UCSD-AML1 (cell line): Measurements from ENCODE around the gene BID.

Source experiments
- DNase-seq: peaks from one replicate; lab custom pipeline; 2025; ENCODE audit not compliant: unreplicated experiment; lab: John Stamatoyannopoulos, UW

BID gene

DNA sequence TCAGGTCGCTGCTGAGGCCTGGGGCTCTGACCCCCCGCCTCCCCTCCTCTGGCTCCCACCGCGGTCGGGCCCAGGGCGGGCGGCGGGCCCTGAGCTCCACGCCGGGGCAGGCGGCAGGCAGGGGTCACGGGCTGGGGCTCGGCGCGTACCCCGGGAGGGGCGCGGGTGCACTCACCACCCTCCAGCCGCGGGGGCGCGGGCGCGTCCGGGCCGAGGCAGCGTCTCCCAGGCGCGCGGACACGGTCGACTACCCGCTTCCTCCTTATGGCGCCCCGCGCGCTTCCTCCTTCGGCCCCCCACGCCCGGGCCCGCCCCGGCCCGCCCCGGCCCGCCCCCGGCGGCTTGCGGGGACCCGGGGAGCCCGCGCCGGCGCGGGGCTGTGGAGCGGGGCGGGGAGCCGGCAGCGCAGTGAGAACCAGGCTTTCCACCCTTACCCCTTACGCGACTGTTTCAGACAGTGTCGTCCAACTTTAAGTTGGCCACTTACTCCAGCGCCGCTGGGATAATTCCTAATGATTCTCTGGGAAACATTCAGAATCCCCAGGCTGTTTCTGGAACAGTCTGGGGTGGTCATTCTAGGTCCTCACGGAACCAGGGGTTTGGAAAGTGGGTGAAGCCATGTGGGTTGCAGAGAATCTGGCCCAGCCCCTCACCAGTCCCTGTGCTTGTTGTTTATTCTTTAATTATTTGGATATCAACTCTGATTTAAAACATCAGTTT is at the start of gene BID:
BID (minus strand) TSS at position 264 of the 720 bp plus-strand sequence. CDS start 24,353 bp downstream, outside the sequence.
- peak; percentile 52 for DNase-seq

DNA sequence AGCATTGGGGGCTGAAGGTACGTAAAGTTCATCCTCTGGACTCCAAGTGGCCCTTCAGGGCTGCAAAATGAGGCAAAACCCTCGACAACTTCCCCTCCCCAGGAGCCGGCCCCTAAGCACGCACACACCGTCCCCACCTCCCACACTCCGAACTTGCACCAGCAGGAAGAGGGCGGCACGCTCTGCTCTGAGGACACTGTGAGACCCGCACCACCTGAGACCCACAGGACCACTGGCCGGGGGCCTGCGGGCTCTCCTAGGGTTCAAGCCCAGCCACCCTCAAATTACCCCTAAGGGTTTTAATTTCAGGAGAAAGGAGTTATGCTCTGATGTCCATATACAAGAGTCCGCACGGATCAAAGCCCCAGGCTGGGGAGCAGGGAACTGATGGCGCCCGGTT is 49.7 kb upstream of the BID start:
- no peak for DNase-seq

DNA sequence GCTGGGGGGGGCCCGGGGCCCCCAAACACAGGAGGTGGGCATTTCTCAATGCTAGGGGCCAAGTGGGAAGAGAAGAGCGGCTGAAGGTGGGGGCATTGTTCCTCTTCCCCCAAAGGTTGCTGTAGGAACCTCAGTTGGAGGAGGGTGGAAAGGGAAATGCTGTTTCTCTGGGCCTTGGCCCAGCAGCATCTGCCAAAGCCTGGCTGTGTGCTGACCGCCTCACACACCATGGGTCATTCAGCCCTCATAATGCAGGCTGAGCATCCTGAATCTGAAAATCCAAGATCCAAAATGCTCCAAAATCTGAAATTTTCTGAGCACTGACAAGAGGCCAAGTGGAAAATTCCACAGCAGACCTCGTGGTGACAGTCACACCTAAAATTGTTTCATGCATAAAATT is 49.0 kb upstream of the BID start:
- DNase-seq = no peak

DNA sequence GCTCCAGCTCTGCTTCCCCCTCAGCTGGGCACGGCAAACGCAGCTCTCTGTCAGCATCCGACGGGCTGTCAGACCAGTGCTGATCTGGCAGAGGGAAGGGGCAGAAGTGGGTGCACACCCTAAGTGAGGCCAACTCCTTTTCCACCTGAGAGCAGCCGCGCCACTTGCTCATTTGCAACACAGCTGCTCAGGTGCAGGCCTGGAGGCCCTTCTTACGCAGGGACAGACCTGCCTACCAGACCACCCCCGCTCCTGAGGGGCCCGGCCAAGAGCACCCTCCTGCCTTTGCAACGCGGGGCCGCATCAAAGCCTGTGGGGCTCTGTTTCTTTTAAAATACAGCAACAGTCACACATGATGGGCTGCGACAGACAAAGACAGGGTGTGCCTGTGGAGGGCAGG is 47.8 kb upstream of the BID start:
- DNase-seq = no peak

DNA sequence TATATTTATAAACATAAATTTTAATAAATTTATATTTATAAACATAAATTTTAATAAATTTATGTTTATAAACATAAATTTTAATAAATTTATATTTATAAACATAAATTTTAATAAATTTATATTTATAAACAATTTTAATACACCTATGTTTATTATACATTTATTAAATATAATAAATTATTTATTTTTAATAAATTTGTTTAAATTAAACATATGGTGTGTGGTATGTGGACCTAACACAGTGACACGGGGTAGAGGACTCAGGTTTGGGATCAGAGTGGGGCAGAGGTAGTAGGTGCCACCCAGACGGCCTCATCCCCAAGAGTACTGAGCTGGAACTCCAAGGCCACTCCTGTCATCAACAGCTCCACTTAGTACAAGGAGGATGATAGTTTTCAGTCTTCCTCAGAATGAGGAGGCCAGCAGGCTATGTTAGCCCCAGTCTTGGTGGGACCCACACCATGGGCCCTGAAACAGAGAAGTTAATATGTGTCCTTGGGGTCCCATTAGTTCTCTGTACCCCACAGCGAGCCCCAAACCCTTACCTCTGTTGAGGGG is 46.7 kb upstream of the BID start:
- DNase-seq = no peak

DNA sequence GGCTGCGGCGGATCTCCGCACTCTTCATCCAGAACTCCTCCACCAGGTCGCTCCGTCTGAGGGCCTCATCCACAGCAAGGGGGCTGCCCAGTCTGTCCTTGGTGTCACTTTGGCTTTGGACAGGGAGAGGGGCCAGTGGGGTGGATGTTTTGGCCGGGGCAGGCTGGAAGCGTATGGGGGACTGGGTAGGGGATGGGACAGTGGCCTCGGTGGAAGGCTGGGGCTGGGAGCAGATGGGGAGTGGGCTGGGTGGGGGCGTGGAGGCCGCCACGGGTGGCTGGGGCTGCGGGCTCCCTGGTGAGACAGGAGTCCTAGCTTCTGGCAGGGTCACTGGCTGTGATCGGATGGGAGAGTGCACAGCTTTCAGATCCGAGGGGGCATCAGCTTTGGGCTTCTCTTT is 44.4 kb upstream of the BID start:
- DNase-seq = no peak

DNA sequence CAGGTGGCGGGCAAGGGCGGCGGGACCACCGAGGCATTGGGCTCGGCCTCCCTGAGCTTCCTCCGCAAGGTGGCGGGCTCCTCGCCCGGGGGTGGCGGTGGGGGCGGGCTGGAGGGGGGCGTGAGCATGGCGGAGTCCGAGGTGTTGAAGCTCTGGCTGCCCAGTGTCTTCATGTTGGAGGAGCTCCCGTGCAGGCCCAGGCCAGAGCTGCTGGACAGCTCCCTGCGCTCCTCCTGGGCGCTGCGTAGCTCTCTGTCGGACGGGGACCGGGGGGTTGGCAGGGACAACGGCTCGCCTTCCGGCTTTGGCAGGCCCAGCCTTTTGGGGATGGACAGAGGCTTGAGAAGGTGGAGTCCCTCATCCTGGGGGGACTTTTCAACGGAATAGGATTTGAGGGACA is 43.9 kb upstream of the BID start:
- DNase-seq = no peak

DNA sequence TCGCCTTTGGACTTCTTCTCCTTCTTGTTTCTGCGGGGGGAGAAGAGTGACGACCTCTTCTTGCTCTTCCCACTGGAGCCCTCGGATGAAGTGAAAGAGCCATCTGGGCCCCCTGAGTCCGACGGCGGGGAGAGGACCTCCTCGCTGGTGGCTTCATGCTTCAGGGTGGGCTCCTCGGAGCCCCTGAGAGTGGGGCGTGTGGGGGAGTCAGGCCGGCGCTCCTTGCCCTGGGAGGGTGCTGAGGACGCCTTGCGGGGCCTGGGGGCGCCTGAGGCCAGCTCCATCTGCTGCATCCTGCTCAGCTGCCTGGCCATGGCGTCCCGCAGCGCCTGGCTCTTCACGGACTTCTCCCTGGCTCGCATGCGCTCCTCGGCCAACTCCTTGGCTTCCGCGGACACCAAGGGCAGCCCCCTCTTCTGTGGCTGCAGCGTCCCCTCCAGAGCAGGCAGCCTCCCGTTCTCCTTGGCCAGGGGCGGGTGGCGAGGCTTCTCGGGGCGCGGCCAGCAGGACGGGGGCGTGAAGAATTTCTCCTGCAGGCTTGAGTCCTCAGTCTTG is 43.3 kb upstream of the BID start:
- DNase-seq = no peak

DNA sequence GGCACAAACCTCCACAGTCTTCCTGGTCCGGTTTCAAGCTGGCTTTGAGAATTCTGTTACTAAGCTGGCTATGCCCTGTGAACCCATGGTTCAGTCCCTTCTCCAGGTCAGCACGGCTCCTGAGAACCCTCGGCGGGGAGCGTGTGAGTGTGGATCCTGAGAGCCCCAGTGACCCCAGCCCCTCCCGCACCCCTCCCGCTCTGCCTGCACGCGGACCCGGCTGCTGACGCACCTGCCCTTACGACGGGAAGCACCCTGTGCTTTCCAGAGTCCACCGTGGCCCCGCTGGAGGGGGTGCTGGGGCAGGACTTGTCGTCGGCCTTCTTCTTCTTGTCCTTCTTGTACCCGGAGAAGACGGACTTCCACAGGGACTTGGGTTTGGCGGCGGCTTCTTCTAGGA is 42.8 kb upstream of the BID start:
- no peak for DNase-seq

DNA sequence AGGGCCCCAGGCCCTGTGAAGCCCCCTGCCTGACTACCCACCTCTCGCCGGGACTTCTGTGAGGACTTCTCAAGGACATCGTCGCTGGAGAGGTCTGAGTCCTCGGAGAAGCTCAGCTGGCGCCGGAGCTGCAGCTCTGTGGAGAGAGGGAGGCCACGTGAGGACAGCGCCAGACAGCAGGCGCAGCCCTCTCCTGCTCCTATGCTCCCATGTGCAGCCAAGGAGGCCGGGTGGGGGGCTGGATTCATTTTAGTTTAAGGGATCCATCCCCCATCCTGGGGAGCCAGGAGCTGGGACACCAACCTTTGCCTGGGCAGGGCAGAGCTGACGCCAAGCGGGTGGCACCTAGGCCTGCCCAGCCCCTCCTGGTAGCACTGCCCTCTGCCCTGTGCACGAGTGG is 42.4 kb upstream of the BID start:
- no peak for DNase-seq

DNA sequence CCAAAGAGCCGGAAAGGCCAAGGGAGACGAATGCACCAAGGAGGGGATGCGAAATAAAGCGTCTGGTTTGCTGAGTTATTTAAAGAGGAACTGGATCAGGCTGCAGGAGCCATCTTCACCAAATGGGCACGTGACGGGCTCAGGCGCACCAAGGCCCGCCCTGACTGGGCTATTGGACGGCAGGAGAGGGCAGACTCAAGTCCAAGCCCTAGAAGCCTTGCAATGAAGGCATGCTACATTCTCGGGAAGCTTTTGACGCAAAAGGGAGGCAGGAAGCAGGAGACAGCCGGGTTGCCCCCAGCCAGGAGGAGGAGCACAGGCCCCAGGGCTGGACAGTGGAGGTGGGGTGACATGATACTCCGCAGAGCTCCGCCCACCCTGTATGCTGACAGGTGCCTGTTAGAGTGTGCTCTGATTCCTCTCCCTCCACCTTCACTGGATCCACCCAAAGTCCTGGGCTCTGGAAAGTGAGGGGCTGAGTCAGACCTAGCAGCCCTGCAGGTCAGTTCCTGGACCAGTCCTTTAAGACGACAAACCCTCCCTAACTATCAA is 41.5 kb upstream of the BID start:
- no peak for DNase-seq

DNA sequence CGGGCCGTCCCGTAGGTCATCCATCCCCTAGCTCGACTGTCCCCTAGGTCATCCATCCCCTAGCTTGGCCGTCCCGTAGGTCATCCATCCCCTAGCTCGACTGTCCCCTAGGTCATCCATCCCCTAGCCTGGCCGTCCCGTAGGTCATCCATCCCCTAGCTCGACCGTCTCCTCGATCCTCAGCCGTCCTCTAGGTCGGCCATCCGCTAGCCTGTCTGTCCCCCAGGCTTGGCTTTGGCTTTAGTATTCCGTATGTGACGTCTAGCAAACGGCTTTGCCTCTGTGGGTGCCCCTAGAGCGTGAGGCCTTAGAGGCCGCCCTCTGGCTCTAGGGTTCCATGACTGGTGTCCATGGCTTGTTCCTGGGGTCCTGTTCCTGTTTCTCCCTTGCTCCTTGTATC is 40.6 kb upstream of the BID start:
- no peak for DNase-seq

DNA sequence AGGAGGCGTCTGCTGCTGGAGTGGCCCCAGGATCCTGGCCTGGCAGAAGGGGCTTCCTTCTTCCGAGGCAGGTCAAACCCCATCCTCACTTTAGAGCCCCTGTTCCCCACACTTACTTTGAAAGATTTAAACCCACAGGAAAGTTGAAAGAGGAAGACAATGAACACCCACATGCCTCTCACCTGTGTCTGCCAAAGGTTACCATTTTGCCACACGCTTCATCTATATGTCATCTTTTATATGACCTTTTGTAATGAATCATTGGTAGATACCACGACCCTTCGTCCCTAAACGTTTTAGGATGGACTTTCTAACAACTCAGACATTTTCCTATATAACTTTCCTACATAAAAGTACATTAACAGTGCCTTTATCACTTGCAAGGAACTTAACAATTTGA is 39.8 kb upstream of the BID start:
- DNase-seq = no peak

DNA sequence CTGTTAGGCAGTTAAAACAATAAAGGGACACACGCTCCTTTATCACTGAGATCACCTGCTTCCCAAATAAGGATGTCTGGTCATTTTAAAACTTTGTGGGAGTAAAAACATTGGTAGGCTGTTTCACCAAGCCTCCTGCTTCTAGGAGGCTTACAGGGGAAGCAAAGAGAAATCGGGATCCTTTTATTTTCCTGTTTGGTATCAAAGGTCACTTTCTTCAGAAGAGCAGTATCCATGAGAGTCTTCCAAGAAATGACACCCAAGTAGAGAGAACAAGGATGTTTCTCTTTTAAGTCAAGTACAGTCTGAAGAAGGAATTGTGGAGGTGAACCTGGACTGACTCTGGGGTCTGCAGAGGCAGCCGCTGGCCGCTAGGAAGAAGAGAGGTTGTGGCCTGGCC is 36.9 kb upstream of the BID start:
- no peak for DNase-seq

DNA sequence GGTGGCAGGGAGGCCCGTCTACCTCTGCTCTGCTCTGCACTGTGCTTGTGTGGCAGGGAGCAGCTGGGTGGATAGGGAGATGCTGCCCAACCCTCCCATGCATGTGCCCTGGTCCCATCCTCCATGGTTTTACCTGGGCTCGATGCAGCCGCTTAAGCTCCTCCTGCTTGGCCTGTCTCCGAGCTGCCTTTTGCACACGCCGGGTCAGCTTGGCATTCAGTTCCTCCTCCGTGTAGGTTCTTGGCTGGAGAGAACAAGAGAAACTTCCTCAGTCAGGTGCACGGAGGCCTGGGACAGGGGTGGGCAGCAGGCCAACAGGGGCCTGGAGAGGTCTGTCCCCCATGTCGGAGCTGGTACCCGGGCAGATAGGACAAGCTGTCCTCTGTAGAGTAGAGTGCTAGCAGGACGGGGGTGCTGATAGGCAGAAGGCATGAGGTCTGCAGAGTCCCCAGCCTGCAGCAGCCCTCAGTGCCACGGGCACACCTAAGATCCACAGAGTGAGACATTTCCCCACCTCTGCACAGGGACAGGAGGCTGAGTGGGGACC is 36.4 kb upstream of the BID start:
- no peak for DNase-seq

DNA sequence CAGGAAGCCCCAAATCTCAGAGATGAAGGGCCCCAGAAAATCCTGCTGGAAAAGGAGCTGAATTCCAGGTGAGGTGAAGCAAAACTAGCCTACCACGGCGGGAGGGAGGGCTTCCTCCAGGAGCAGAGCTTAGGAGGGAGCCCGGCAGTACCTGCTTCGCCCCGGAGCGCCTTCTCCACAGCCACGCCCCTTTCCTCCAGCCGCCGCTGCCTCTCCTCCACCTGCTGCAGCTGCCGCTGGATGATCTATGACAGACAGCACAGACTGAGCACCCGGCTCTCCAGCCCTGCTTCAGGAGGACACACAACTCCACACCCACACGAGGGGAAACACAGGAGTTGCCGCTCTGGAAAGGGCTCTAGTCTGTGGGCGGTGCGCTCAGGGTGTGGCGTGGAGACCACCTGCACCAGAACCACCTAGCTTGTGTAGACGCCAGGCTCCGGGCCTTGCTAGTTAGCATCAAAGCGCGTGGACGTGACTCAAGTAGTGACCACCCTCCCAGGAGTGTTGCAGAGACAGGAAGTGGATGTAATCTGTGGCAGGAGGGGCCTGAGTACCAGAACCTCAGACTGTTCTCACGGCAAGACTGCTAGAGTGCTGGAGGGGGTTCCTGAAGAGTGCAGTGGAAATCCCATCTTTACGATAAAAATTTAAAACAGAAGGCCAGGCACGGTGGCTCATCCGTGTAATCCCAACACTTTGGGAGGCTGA is 34.6 kb upstream of the BID start:
- DNase-seq = no peak

DNA sequence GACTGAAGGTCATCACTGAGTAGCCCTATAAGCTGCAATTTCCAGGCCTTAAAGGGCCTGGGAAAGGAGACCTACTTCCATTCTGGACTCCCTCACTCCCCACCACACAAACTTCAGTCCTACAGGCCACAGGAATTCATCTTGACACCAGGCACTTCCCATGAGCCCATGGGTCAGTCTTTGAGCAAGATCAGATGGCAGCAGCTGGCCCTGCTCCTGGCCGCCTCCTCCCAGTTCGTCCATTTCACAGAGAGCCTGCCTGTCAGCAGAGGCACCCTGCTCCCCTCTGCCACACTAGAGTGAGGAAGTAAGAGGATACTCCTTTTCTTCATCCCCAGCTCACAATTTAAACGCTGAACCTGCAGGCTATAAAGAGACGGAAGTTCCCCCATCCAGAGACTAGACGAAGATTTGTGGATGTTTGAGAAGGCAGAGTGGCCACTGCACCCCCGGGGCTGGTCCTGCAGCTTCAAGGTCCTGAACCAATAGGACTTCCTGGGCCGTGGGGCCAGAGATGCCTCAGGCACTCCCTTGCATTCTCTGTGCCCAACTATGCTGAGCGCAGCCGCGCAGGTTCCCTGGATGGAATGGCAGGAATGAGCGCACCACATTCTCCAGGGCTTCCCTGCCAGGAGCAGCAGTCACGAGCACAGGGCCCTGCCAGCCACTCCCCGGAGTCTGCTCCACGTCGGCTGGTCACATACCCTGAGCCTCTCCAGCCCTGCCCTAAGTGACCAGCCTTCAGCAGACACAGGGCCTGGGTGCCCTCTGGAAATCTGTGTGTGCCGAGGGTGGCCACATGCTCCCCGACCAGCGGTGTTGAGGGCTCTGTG is 33.5 kb upstream of the BID start:
- DNase-seq = no peak

DNA sequence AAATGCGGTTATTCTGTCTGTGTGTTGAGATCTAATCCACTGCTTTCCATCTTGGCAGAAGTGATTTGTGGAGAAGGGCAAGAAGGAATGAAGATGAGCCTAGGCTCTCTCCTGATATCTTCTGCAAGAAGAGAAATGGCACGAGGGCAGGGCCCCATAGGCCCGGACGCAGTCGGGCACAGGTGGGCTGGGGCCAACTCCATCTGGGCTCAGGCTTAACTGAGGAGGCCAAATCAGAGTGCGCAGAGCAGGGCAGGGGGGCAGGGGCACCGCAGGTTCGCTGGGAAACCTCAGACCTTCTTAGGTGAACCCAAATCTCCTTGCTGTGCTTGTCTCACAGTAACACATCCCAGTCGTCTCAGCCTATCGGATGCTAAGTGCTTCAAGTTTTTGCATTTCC is 32.8 kb upstream of the BID start:
- no peak for DNase-seq

DNA sequence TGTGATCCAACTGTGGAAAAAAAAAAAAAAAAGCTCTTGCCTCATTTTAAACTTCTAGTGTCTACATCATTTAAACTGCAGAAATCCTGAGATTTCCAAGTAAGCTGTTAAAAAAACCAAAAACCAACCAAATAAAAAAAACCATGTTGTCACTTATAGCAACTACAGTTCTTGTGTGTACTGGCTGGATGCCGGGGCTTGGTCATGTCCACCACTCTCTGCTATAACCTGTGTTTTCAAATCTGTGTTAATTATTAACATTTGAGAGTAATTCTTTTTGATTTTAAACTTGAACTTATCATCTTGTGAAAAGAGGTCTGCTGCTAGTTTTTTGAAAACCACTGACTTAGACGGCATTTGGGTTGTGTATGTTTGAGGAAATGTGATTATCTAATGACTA is 32.2 kb upstream of the BID start:
- no peak for DNase-seq

DNA sequence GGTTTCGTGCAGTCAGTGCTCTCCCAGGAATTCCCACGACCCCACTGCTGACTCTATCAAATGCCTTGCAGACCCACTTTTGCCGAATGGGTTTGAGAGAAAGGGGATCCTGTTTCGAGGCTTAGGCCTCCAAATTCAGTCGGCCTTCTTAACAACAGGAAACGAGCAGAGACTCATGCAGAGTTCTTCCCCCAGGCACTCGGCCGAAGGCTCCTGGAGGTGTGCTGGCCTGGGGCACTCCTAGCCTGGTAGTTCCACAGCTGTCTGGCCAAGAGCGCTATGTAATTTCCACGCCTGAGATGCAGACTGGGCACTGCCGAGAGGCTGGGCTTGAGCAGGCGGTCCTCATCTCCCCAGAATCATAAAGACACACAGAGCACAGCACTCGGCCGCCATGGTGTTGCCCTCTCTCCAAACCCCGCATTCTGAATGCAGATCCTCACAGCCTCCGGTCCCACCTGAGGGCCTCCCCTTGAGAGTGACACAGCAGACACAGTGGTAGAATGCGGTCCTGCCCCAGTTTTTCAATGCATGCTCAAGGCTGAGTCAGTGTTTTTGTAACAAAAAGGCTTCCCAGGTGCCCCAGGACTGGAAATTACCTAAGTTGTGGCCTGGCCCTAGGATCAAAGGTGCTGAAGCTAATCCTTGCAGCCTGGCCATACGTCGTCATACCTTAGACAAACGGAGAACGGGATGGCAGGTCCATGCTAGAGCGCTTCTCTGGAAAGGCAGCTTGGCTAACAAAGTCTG is 30.2 kb upstream of the BID start:
- DNase-seq = no peak
